Measurements from ENCODE around the gene TSPAN9.

Gene TSPAN9

GRCh38 chr12:3076730-3077571 lies at the start of gene TSPAN9:
TSS of gene TSPAN9 (plus strand) at chr12:3077379. CDS start at chr12:3201194, 123,815 bp downstream.
- peak; percentile 39 for DNase-seq (ENCODE audit: low spot score)

- no peak for DNase-seq (ENCODE audit: low spot score)
These were observed 49.1 kb upstream of the TSPAN9 start for GRCh38 chr12:3028108-3028507.

GRCh38 chr12:3030821-3031429 lies 46.3 kb upstream of the TSPAN9 start:
- no peak for DNase-seq (ENCODE audit: low spot score)

GRCh38 chr12:3032161-3032560 lies 45.0 kb upstream of the TSPAN9 start:
- no peak for DNase-seq (ENCODE audit: low spot score)

- DNase-seq (ENCODE audit: low spot score) = no peak
These were observed 44.2 kb upstream of the TSPAN9 start for GRCh38 chr12:3032770-3033538.

- DNase-seq (ENCODE audit: low spot score) = no peak
These were observed 43.7 kb upstream of the TSPAN9 start for GRCh38 chr12:3033539-3033867.

GRCh38 chr12:3034067-3034750 lies 43.0 kb upstream of the TSPAN9 start:
- peak; percentile 70 for DNase-seq (ENCODE audit: low spot score)

GRCh38 chr12:3035171-3035570 lies 42.0 kb upstream of the TSPAN9 start:
- no peak for DNase-seq (ENCODE audit: low spot score)

- peak; percentile 90 for DNase-seq (ENCODE audit: low spot score)
These were observed 41.1 kb upstream of the TSPAN9 start for GRCh38 chr12:3035815-3036702.

- DNase-seq (ENCODE audit: low spot score) = peak; percentile 39
These were observed 40.1 kb upstream of the TSPAN9 start for GRCh38 chr12:3036901-3037600.

- DNase-seq (ENCODE audit: low spot score) = no peak
These were observed 39.0 kb upstream of the TSPAN9 start for GRCh38 chr12:3038166-3038565.

GRCh38 chr12:3038926-3039510 lies 38.2 kb upstream of the TSPAN9 start:
- DNase-seq (ENCODE audit: low spot score) = no peak

- no peak for DNase-seq (ENCODE audit: low spot score)
These were observed 37.0 kb upstream of the TSPAN9 start for GRCh38 chr12:3040026-3040656.

- no peak for DNase-seq (ENCODE audit: low spot score)
These were observed 36.3 kb upstream of the TSPAN9 start for GRCh38 chr12:3040663-3041544.

GRCh38 chr12:3041558-3042164 lies 35.5 kb upstream of the TSPAN9 start:
- DNase-seq (ENCODE audit: low spot score) = peak; percentile 82

- DNase-seq (ENCODE audit: low spot score) = no peak
These were observed 34.8 kb upstream of the TSPAN9 start for GRCh38 chr12:3042394-3042793.

- DNase-seq (ENCODE audit: low spot score) = no peak
These were observed 34.4 kb upstream of the TSPAN9 start for GRCh38 chr12:3042826-3043225.

GRCh38 chr12:3043406-3043805 lies 33.8 kb upstream of the TSPAN9 start:
- no peak for DNase-seq (ENCODE audit: low spot score)
